GM18861 (cell line): ENCODE results near the gene DGKQ.
"Not testable (repeated sequence)": the region's sequence is repeated elsewhere in the genome, so short reads cannot be mapped to it uniquely, and the experiment has no call there.

Source experiments
- ATAC-seq: cut with Tn5 transposase; IDR thresholded peaks from one replicate; pipeline ENCODE4 v1.9.1; 2021; ENCODE audit not compliant: unreplicated experiment

The DGKQ gene

DNA sequence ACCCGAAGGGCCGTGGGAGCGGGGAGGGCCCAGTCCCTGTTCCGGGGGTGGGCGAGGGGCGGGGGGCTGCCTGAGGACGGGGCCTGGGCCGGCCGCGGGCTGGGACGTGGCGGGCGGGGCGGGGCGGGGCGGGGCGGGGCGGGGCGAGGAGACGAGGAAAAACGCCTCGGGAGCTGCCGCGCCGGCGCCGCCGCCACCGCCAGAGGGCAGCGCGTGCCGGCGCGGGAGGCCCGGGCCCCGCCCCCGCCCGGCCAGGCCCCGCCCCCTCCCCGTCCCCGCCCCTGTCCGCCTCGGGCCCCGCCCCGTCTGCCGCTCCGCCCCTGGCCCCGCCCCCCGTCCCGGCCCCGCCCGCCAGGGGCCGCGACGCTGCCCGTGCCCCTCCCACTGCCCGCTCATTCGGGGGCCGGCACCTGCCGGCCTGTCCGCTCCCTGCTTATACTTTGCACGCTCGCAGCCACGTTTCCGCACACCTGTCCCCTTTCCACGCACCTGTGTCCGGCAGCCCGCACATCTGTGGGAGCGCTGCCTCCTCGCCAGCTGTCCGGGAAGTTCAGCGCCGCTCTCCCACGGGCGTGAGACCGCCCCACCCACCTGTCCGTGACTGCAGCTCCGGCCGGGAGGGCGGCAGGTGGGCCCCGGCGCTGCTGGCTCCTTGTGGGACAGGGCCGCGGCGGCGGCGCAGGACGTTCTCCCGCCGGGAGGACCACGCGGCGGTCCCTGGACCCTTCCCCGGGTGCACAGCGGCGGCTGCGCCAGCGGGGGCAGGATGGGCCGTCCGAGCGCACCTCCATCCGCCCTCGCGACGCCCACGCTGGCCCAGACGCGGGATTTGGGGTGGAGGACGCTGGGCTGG is 36.4 kb upstream of the DGKQ start:
- ATAC-seq = no peak

DNA sequence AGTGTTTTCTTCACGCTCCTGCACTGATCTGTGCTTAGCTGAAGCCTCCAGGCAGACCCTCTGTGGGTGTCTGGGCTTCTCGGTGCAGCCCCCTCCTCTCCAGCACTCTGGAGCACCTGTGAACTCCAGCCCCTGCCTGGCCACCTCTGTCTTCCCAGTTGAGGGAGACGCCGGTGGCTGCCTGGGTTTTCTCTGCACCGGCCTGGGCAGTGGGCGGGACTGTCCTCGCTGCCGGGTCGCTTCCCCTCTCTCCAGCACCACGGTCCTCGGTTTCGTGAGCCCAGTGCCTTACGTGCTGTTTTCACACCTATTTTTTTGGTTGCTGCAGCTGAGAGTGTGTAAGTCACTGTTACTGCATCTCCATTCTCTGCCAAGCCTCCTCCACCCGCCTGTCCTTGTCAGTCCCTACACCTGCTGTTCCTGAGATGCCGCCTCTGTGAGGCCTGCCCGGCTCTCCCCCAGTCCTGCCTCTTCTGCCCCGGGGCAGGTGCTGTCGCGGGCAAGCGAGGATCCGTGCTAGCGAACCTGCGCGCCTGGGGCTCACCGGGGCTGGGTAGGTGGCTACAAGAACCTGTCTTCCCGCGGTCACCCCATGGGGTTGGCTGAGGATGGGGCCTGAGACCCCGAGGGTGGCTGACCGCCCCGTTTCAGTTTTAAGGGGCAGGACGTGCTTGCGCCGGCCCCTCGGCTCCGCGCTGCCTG is 35.6 kb upstream of the DGKQ start:
- no peak for ATAC-seq

DNA sequence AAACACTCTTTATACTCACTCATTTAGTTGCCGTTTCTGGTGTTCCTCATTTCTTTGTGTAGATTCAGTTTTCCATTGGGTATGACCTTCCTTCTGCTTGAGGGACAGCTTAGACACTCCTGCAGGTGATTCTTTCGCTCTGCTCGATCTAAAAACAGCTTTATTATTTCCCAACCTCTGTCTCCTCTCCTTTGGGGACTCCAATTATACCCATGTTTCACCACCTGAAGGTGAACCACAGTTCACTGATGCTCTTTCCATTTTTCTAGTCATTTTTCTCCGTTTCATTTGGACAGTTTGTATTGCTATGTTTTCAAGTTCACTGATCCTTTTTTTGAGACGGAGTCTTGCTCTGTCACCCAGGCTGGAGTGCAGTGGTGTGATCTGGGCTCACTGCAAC is 33.5 kb upstream of the DGKQ start:
- ATAC-seq = no peak

DNA sequence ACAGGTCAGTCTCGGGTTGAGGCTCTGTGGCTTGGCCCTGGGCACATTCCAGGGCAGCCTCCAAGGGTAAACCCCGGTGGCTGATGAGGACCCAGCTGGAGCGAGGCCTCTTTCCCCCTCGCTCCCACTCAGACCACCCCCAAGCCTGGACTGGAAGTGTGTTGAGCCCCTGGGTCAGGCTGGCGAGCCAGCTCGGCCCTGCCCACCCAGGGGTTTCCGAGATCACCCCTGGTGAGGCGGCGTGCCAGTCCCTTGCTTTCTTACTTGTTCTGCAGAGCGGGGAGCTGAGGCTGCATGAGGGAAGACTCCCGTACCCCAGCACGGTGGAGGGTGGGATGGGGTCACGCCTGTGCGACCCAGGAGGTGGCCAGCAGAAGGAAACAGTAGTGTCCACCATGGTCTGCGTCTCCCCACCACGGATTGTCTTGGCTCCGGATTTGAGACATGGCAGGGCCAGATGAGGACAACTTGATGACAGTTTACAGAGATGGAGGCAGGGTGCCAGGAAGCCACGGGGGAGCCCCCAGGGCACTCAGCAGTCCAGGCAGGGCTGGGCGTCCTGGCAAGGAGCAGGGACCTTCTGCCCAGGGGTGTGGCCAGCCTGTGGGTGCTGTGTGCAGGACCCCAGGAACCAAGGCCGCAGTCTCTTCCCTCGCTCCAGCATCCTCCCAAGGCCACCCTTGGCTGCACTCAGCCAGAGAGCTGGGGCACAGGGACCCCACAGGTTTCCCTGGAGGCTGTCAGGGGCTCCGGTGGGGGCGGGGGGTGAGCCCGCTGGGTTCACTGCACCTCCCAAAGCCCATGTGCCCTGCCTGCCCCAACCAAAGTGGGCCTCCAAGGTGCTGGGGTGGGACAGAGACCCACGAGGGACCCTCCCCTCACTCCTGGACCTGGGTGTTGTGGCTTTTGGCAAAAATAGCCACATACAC is 31.5 kb upstream of the DGKQ start:
- ATAC-seq = no peak

DNA sequence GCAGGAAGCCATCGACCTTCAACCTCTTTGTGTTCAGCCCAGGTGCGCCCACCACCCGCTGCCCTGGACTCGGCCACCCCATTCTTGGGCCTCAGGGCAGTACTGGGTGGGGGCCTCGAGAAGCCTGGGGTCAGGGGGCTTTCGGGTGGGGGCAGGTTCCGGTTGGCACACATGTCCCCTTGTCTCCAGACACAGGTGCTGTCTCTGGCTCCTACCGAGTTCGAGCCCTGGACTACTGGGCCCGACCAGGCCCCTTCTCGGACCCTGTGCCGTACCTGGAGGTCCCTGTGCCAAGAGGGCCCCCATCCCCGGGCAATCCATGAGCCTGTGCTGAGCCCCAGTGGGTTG is 30.7 kb upstream of the DGKQ start:
- ATAC-seq = no peak

DNA sequence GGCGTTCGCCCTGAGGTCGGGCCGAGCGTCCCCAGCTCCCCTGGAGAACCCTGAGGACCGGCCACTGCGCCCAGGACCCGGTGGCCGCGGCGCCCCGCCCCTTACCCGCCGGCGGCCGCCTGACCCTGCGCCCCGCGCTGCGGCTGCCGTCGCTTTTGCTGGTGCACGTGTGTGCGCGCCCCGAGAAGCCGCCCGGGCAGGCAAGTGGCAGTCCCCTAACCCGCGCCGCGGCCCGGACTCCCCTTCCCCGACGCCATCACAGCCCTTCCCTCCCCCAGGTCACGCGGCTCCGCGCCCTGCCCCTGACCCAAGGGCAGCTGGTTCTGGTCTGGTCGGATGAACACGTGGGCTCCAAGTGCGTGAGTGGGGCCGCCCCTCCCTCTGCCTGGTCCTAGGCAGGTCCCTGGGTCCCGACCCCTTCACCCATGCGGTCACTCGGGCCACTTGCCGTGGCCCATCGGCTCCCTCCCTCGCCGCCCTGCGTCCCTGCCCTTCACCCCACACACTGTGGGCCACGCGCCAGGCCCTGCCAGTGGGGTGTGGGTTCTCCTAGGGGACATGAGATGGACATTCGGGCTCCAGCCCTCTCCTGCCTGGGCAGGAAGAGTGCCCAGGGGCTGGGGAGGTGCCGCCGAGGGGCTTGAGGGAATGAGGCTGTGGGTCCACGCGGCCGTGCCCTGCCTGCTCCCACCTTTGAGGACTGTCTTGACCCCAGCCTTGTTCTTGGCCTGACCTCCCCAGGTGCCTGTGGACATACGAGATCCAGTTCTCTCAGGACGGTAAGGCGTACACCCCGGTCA is 30.1 kb upstream of the DGKQ start:
- ATAC-seq = no peak

DNA sequence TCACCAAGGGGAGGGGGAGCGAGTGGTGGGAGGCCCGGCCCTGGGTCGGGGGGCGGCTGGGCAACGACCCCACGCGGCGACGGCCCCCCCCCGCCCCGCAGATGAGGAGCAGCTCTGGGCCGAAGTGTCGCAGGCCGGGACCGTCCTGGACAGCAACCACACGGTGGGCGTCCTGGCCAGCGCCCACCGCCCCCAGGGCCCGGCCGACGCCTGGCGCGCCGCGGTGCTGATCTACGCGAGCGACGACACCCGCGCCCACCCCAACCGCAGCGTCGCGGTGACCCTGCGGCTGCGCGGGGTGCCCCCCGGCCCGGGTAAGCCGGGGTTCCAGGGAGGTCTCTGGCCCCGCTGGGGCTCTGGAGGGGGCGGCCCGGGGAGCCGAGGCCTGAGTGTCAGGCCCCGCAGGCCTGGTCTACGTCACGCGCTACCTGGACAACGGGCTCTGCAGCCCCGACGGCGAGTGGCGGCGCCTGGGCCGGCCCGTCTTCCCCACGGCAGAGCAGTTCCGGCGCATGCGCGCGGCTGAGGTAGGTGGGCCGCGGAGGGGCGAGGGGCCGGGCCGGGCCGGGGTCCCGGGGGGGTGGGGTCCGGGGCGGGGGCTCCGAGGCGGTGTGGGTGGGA is 29.4 kb upstream of the DGKQ start:
- no peak for ATAC-seq

DNA sequence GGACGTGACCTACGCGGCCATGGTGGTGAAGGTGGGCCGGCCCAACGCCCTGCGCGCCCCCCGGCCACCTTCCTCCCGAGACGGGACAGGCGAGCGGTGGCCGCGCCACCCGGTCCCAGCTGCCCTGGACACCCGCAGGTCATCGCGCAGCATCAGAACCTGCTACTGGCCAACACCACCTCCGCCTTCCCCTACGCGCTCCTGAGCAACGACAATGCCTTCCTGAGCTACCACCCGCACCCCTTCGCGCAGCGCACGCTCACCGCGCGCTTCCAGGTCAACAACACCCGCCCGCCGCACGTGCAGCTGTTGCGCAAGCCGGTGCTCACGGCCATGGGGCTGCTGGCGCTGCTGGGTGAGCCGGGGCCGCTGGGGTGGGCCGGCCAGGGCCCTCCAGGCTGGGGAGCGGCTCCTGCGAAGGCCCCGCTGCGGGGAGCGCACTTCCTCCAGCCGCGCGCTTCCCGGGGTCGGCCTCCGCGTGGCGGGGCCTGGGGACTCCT is 28.8 kb upstream of the DGKQ start:
- ATAC-seq = no peak

DNA sequence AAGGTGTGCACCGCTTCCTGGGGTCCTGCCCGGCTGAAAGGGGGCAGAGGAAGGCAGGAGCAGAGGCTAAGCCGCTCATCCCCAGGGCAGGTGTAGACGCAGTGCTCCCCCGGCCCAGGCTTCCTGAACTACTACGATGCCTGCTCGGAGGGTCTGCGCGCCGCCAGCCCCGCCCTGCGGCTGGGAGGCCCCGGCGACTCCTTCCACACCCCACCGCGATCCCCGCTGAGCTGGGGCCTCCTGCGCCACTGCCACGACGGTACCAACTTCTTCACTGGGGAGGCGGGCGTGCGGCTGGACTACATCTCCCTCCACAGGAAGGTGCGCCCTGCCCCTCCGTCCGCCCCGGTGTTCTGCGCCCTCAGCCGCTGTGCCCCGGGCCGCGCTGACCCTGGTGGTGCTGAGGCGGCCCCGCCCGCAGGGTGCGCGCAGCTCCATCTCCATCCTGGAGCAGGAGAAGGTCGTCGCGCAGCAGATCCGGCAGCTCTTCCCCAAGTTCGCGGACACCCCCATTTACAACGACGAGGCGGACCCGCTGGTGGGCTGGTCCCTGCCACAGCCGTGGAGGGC is 28.3 kb upstream of the DGKQ start:
- ATAC-seq = no peak

DNA sequence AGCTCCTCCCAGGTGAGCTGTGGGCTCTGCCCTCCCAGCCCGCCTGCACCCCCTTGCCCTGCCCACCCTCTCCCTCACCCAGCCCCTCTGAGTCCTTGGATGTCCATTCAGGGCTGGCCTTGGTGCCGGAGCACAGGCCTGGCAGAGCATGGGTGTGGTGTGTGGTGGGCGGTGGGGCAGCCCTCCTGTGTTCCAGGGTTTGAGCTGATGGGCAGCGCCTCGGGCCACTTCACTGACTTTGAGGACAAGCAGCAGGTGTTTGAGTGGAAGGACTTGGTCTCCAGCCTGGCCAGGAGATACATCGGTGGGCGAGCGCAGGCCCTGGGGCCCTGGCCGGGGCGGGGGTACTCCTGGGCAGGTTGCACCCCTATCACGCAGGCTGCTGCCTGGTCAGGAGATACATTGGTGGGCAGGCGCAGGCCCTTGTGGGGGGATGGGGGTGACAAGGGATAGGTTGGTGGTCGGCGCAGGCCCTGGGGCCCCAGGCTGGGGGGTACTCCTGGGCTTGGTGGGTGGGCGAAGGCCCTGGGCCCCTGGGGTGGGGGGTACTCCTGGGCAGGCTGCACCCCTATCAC is 27.4 kb upstream of the DGKQ start:
- ATAC-seq = no peak

DNA sequence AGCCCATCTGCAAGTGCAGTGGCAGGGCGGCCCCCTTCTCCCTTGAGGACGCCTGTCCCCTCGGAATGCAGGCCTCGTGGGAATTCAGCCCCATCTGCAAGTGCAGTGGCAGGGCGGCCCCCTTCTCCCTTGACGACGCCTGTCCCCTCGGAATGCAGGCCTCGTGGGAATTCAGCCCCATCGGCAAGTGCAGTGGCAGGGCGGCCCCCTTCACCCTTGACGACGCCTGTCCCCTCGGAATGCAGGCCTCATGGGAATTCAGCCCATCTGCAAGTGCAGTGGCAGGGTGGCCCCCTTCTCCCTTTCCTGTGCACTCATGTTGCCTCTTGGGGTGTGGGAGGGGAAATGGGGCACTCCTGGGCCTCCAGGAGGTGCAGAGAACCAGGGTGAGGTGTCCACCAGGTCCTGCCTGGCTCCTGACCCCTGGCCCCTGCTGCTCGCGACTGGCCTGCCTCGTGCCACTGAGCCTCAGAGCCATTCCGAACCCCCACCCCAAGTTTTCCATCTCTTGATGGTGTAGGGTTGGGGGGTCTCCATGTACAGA is 26.6 kb upstream of the DGKQ start:
- no peak for ATAC-seq

DNA sequence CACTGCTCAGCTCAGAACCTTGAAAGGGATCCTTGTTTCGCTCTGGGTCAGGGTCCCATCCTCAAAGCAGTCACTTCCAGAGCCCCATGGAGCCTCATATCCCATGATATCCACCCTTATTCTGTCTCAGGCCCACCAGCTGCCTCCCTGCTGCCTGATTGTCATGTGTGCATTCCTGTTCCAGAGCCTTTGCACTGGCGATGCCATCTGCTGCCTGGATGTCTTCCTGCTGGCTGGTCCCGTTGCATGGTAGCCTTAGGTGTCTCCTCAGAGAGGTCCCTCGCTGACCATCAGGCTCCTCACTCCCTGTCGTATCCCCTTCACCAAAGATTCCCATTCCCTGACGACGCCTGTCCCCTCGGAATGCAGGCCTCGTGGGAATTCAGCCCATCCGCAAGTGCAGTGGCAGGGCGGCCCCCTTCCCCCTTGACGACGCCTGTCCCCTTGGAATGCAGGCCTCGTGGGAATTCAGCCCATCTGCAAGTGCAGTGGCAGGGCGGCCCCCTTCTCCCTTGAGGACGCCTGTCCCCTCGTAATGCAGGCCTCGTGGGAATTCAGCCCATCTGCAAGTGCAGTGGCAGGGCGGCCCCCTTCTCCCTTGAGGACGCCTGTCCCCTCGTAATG is 26.0 kb upstream of the DGKQ start:
- ATAC-seq = not testable (repeated sequence)

DNA sequence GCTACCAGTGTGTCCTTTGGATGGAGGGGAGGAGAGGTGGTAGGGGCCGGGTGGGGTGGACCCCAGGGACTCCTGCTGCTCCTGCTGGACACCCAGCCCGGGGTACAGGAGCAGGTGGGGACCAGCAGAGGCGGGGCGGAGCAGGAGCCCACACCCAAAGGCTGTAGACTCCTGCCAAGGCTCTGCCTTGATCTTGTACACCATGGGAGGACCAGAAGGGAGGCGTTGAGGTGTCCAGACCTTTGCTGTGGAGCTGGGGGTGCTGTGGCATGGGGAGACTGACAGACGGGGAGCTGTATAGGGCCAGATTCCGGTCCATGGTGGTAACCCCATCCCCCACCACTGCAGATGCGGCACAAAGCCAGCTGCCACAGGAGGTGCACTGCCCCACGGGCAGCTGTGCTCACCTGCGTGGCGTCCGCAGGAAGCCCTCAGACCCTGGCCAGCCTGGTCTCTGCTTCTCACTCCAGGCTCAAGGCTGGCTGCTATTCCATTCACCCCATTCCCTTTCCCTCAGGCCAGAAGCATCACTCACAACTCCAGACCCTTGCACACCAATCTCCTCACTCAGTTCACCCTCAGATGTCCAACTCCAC is 24.8 kb upstream of the DGKQ start:
- no peak for ATAC-seq

DNA sequence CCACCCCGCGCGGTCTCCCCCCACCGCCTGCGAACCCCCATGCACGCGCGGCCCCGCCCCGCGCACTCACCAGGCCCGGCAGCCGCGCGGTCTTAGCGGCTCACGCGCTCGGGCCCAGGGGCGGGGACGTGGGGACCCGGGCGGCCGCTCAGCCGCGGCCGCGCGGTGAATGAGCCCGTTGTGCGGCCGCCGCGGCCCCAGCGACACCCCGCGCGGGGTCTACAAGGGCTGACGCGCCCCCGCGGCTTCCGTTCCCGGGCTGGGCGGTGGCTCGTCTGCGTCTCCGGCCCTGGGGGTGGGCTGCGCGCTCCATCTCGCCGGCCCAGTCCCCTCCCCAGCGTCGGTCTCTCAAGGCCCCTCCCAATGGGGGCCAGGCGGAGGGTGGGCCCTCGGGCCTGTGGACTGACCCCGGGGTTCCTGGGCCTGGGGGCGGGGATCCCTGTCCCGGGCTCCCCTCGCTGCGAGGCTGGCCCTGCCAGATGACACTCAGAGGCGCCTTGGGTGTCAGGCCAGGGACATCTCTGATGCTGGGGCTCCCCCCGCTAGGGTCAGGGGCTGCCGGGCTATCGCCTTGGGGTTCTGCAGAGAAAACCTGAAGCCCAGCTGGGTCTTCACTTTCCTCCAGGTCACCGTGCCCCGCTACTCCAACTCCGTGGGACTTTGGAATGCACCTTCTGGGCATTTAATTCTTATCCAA is 24.2 kb upstream of the DGKQ start:
- ATAC-seq = no peak

DNA sequence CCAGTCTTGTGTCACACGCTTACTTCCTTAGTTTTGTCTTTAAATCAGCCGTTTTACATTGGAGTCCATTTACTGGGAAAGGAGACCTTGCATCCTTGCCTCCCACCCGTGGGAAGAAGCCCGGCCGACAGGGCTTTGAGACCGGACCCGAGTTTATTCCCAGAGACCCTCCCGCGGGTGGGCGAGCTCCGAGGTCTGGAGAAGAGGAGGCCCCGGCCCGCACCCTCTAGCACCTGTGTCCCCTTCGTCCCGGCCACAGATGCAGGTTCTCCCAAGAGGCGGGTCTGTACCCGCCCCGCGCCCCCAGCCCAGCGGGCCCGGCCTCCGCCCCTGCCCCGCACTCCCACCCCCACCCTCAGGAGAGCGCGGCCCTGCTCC is 23.6 kb upstream of the DGKQ start:
- ATAC-seq = no peak

DNA sequence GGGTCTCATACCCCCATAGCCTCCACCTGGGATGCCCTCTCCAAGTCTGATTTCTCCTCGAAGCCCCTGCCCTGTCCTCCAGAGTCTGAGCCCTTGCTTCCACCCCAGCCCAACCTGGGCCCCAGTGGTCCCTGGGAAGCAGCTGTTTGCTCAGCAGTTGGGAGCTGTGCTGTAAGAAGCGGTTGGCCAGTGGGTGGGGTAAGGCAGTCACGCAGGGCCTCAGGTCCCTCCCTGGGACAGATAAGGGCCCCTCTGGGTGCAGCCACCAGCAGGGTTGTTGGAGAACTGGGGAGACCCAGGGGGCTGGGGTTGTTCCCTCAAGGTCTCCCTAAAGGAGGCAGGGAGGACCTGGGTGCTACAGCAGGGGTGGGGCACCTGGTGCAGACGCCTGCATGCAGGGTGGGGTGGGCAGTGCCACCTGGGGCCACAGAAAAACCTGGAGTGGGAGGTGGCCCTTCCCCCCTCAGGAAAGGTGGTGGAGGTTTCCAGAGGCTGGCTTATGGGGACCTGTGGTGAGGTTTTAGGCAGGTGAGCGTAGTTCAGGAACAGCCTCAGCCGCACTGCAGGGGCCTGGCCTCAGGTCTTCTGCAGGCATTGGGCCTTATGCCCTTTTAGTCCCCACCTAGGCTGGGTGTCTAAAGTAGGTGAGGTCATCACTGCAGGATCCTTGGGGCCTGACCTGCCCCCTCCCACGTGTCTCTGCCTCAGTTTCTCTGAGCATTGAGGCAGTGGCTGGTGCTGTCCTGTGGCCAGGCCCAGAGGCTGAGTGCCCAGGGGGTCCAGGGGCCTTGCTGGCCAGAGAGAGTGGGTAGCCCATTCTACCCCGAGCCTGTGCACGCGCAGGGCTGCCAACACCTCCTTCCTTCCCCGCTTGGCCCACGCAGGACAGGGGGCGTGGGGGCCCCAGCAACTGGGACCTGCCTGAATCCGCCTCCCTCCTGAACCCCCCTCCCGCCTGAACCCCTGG is 22.9 kb upstream of the DGKQ start:
- no peak for ATAC-seq
